Measurements from ENCODE around the gene PPP1R14C.

PPP1R14C gene

DNA sequence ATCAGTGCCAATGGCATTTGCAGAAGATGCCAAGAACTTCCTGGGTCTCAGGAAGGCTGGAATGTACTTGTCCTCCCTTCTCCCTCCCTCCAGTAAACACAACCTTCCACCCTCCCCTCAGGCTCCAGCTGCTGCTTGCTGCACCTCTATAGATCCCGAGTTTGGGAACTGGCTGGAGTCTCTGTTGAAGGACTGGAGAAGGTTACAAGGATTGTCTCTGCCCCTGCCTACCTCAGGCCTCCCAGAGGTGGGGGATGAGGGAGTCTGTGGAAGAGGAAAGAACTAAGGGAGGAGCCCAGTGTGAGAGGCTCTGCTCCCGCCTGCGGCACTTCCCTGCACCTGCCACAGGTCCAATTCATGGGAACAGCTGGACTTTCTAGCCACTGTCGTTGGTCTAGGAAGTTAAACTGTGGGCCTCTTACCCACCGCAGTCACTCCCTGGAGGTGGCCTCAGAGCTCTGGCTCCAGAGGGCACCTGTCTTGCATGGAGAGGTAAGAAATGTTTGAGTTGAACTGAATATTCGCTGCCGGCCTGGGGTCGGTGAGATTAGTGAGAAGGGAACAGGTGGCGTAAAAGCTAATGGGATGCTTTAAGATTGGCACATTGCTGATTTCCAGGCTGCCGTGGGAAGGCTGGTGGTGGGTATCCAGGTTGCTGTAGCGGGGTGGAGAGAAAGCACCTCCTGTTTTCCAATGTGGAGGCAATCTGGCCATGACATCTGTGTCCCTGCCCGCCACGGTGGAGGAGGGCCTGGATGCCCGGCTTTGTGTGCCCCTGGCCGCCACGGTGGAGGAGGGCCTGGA lies 54.3 kb downstream of the PPP1R14C start:
- no peak for DNase-seq

DNA sequence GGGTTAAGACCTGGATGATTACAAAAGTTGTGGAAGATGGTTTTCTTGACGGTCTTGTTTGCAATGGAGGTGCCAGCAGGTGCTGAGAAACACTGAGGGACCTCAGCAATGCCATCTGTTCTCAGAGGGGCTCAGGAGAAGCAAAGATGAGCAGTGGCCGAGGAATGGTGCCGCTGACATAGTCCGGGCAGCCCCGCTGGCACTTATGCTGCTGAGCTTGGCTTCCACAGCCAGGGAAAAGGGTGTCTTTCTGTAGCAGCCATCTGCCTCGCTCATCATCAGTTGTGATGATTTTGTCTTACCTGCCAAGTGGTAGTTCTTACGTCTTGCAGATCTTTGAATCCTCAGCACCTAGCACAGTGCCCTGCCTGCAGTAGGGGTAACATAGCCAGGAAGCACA lies 55.7 kb downstream of the PPP1R14C start:
- DNase-seq: no peak

DNA sequence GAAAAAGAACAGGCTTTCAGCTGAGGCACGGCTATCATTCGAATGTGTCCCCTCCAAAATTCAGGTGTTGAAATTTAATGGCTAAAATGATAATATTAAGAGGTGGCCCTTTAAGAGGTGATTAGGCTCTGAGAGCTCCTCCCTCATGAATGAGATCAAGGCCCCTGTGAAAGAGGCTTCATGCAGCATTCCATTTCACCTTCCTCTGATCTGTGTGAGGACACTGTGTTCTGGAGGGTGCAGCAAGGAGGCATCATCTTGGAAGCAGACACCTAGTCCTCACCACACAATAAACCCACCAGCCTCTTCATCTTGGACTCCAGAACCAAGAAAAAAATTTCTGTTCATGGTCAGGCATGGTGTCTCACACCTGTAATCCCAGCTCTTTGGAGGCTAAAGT lies 56.4 kb downstream of the PPP1R14C start:
- DNase-seq: no peak

DNA sequence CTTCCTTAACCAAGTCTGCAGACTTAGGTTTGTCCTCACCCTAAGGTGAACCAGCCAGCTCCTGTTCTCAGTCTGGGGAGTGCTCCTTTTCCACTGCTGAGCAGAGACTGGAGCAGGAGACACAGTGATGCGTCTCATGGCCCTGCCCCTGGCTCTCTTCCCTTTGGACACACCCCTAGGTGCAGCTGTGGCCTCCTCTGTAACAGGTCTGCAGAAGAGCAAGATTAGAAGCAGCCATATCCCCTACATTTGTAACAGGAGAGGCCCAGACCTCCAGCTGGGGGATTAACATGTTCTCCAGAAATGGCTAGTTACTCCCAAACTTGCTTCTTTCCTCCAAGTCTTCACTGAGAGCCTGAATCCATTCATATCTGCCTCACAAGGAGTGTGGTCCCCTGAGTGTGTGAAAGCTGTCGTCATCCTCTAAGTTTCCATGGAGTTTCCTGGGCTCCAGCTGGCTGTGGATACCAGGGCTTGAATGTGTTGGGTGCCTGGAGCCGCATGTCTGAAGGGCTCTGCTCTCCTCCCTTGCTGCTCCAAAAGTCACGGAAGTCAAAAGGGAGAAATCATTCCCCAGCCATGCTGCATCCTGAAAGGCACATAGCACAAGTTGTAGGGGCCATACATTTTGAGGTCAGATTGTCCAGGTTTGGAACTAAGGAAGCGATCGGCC lies 57.7 kb downstream of the PPP1R14C start:
- DNase-seq: no peak

DNA sequence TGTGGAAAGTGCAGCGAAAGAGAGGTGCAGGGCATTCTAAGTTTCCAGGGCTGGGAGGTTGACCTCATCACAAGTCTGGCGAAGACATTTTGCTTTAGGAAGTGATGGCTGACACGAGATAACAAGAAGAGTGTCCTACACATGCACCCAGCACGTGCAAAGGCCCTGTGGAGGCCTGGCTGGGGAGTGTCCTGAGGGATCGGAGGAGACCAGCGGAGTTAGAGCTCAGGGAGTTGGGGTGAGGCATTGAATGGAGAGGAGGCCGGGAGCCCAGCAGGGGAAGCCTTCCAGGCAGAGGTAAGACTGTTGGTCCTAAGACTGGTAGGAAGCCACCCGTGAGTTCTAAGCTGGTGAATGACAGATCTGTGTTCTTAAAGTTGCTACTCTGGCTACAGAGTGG lies 58.4 kb downstream of the PPP1R14C start:
- DNase-seq: no peak

DNA sequence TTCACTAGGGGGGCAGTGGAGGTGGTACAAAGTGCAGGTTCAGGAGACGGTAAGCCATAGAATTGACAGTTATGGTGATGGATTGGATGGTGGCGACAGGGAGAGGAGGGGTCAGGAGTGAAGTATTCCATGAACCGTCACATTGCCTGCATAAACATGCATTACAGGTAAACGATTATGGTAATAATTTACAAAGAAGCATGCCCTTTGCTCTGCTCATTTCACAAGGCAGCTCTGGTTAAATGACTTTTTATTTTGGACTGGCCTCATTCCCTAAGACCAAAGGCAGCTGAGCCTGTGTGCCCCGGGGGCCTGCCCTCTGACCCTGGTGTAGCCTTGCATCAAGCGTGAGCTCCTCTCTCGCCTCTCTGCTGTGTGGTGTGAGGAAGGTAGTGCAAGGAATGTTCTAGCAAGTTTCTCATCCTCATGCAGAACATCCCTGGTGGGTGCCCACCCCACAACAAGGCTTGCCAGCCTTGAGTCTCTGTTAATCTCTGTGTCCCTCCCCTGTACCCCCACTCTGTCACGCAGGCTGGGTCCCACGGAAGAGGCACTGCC lies 59.0 kb downstream of the PPP1R14C start:
- DNase-seq: no peak

DNA sequence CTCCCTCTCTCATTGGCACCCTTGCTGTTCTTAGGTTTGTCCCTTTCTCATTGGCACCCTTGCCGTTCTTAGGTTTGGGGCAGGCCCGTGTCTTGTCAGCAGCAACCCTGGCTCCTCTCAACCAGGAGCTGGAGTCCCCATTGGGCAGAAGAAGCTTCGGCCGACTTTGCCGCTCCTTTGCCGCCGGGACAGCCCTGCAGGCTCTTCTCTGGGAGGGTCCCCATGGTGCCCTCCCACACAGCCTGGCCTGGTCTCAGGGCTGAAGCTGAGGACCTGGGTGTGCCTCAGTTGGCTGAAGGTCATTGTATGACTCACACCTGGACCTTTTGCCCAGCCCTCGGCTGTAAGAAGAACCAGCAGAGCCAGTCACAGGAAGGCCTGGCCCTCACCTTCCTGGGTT lies 59.6 kb downstream of the PPP1R14C start:
- DNase-seq: no peak

DNA sequence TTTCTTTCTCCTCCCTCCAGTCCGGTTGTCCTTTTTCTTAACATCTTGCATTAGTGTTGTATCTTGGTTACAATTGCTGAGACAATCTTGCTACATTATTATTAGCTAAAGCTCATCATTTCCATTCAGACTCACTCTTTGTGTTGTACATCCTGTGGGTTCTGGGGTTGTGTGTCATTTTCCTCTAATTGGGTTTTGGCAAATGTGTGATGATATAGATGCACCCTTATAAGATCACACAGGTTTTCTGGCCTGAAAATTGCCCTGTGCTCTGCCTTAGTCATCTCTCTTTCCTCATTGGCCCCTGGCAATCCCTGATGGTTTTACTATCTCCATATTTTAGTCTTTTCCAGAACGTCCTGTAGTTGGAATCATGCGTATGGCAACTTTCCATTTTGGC lies 60.1 kb downstream of the PPP1R14C start:
- DNase-seq: no peak

DNA sequence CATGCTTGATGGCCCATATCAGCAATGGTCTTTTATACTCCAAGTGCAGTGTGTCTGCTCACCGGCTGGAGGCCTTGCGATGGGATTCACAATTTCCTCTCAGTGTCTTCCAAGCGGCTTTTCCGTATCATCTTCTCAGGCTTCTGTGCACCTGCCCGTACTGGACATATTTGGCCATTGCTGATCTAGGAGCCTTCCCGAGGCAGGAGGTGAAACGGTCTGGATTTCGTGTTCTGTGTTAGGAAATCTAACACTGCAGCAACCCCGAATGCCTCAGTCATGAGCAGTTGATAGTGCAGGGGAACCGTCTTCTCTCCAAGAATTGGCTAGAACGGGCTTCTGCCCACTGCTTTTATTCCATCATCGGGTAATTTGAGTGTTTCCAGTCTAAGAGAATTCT lies 60.5 kb downstream of the PPP1R14C start:
- no peak for DNase-seq

DNA sequence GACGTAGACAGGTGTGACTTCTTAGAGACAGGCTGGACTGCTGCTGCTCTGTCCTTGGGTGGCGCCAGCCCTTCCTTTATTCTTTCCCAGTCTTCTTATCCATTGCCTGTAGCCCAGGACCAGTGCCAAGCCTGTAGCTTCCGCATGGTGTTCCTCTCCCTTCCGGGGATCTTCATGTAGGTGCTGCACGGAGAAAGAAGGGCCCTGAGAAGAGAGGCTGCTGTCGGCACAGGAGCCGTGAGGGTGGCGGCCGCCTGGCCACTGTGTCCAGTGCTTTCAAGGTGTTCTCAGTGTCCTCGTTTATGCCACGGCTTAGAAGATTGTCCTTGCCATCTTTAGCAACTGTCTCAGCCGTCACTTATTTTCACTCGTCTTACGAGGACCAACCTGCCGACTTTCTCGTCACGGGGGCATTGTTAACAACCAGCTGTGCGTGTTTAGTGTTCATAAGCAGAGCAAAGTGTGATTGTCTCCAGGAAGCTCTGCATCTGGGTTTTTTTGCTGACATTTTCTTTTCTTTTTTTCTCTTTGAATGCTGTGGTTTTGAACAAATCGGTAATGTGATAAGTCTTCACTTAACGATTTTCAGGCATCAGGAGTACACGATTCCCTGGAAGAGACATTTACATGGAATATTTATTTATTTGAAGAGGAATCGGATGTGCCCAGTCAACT lies 61.2 kb downstream of the PPP1R14C start:
- no peak for DNase-seq

DNA sequence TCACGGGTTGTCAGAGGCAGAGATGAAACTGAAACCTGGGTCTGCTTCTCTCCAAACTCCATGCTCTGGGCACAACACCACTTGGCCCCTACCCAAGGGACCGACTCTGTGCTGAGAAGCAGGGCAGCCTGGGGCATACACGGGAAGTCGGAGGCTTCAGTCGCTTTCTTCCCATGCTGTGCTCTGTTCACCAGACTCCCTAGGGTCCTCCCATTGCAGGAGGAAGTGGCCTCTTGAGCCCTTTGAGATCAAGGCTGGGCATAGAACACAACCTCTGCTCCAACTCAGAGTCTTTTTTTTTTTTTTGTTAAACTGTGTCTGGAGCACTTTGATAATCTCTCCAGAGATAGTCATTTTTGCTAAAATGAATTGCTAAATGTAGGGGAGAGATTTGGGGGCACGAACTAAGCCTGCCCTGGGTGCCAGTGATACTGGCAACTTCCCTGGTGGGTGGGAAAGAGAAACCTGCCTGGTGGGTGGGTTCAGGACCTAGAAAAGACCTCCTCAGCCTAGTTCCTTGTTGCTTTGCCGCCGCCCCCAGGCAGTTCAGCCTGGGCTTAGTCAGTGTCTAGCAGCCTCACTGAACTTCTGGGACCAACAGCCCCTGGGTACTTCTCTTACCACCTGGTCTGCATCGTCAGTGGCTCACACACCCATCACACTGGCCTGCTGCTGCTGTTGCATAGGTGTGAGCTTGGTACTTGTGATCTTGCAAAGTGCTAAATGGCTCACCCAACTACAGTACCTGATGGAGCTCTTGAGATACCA lies 62.0 kb downstream of the PPP1R14C start:
- no peak for DNase-seq

DNA sequence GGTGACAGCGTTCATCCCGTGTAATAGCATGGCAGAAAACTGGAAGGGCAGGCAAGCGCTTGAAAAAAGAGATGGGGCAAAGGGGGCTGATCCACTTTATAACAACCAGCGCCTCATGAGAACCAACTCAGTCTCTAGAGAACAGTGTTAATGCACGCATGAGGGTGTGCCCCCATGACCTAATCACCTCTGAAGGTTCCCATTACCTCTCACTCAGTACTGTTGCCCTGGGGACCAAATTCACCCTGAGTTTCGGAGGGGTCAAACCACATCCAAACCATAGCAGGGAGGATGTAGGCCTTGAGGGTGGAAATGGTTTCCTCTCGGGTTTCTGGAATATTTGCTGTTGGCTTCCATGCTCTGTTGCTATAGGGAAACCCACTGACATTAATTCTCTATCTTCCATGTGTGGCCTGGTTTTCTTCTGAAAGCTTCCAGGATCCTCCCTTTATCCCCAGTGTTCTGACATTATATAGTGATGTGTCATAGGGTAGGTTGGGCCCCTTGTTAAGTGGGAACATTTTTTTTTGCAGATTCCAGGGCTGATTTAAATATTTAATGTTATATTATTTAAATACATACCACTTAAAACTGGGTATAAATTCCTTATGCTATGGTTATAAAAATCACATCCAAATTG lies 65.2 kb downstream of the PPP1R14C start:
- DNase-seq: no peak

DNA sequence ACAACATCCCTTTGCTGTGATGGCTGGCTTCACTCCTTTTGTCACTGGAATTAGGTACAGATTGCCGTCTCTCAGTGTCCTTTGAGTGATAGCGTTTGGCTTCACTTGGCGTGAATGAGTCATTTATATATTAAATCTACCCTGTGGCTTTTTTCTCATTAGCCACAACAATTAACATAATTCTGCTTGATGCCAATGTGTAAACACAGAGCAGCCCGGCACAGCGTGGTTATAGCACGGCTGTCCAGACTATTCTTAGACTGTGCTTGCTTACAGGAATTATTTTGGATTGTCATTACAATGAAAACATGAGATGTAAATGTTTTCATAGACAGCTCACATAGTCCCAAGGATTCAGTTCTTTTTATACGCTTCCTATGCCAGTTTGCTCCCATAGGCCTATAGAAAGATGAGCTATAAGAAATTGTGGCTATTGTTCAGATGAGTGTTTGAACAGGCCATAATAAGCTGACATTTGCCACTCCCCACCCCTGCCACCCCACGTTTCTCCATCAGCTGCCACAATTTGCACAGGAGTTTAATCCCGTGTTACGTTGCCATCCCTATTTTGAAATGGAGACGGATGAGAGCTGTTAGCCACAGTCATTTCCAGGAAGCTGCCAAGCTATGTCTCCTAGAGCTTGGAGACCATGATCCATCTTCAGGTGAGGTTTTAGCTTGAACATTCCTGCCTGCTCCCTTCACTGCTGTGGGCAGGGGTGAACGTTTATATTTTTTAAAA lies 65.9 kb downstream of the PPP1R14C start:
- peak; percentile 49 for DNase-seq

DNA sequence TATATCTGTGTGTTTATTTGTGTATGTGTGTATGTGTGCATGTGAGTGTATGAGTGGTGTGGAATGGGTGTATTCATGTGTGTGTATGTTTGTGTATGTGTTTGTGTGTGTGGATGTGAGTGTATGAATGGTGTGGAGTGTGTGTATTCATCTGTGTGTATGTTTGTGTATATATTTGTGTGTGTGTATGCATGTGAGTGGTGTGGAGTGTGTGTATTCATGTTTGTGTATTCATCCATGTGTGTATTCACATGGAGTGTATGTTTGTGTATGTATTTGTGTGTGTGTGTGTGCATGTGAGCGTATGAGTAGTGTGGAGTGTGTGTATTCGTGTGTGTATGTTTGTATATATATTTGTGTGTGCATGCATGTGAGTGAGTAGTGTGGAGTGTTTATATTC lies 66.6 kb downstream of the PPP1R14C start:
- no peak for DNase-seq

DNA sequence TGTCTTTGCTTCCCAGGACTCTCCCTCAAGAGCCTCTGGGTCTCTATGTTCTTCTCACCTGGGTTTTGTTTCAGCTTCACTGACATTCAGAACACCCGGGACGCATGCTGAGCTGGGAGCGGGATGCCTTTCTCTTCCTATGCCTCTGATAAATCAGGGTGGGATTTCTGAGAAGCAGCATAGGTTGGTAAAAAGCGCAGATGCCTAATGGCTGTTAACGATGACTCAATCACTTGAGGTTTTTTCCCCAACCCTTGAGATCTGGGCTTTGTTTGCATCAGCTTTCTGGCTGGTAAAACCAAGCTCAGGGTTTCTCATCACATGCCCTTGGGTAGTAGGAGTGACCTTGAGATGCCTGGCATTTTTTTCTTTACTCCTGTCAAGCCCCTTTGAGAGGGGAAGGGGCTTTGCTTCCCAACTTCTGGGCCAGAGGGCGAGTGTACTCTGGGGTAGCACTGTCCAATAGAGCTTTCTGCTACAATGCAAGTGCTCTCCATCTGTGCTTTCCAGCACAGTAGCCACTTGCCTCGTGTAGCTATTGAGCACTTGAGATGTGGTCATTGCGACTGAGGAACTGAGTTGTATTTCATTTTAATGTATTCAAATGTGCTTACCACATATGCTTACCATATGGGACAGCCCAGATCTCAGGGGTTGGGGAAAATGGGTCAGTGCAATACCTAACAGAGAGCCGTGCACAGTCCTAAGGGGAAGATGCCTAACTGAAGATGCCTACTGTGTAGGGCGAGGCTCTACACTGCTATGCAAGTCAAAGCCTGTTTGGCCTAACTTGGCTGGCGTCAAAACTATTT lies 69.1 kb downstream of the PPP1R14C start:
- no peak for DNase-seq

DNA sequence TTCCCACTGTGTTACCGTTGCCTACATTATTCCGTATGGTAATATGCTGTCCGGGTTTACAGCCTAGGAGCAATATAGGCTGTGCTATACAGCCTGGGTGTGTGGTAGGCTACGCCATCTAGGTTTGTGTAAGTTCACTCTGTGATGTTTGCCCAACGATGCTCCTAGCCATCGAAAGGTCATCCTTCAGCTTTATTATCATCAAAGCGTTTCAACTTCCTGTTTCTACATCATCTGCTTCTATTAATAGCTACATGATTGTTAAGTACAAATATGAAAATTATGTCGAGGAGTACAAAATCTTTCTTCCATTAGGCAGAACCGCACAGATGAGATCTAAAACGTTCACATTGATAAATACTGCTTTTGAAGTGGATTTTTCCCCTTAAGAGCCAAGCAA lies 69.9 kb downstream of the PPP1R14C start:
- no peak for DNase-seq

DNA sequence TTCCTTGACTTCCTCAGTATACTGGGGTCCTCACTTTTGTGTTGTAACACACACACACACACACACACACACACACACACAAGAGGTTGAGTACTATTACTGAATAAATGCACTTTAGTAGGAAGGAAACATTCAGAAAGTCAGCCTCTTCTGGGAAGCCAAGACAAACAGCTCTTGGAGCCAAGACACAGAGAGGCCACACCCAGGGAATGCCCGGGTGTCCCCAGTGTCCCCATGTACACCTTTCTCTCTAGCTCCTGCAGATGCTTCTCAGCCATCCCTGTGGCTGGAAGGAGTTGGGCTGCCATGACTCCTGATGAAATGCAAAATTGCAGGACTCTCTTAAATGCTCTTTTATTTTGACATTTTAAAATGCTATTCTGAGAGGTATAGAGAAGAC lies 70.5 kb downstream of the PPP1R14C start:
- DNase-seq: no peak

DNA sequence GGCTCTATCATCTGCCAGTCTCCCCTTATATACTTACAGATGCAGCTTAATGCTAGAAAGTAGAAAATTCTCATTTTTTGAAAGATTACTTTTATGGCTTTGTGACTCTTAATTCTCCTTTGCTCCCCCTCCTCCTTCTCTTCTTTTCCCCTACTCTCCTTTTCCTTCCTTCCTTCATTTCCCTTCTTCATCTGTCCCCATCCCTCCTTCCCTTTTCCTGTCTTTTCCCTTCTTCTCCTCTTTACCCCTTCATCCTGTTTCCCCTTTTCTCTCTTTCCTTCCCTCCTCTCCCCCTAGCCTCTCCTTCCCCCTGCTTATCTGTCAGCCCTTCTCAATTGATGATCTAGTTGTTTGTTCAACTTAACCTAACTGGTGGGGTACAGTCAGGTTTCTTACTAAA lies 71.5 kb downstream of the PPP1R14C start:
- no peak for DNase-seq

DNA sequence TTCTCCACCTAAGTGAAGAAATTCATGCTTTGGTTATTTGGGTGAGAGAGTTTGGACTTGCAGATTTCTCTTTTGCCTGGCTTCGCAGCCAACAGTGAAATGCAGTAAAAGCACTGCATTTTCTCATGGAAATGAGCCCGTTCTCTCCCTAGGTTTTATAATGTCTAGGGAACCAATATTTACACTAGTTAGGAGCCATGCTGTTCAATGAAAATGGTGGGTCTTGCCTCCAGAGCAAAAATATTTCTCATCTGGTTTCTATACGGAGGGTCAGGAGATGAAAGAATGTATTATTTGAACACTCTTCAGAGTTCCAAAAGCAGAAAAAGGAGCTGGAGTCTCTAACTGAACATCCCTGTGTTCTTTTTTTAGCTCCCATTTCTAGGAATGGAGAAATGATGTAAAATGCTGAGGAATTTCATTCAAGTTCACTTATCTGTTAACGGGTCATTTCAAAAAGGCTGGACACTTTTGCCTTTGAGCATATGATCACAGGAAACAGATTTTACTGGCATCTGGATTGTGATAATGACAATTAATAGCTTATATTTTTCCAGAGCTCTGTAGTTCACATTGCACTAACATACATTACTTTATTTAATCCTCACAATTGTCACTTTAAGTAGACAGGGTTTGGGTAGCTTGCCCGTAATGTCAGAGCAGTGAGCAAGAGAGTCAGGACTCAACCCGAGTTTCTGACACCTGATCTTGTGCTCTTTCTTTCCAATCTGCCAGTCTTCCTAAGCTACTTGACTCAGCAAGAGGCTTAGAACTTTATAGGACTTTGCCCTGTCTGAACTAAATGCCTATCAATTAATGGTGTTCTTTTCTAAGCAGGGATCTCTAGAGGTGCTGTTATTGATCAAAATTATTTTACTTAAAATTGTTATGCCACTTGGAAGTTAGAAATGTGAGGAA lies 78.0 kb downstream of the PPP1R14C start:
- DNase-seq: no peak

DNA sequence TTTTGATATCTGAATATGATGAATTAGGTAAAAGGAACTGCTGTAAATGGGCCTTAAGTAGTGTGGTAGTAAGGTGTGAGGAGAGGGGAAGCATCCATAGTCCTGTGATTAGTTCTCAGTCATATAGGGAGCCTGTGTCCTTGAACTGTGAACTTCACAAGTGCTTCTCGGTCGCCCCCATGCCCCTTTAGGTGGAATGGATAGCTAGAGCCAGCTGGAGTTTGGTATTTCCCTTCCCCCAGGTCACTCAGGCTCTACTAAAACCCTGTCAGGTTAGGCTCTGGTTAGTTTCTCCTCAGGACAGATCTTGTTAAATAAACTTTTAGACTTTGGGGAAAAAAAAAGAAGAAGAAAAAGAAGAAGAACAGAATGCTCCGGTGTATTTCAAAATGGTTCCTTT lies 82.0 kb downstream of the PPP1R14C start:
- no peak for DNase-seq

All from NCI-H1092 (cell line).